Brain microvascular endothelial cell (primary cell): ENCODE measurements around the gene SPP1.
A peak's percentile ranks its signal among the peaks of the same experiment; 100 is the strongest.

ENCODE experiments used
- DNase-seq: peaks from one replicate; pipeline ENCODE4 v3.0.0-alpha.2; 2020
- H3K27ac ChIP-seq: fragments of 250-450 bp; sonication (Bioruptor Pico); 2 replicates; pipeline ENCODE4 v1.5.1; 2020; ENCODE audit warnings: mild to moderate bottlenecking, moderate library complexity
- H3K27me3 ChIP-seq: fragments of 250-450 bp; sonication (Bioruptor Pico); replicated peaks from 2 replicates; pipeline ENCODE4 v1.5.1; 2020; ENCODE audit warnings: mild to moderate bottlenecking
- H3K36me3 ChIP-seq: fragments of 250-450 bp; sonication (Bioruptor Pico); replicated peaks from 2 replicates; pipeline ENCODE4 v1.5.1; 2020; ENCODE audit warnings: mild to moderate bottlenecking
- H3K4me3 ChIP-seq: 2 replicates; pipeline ENCODE4 v1.5.1; 2011; ENCODE audit warnings: low read depth, mild to moderate bottlenecking, control low read depth, low read length, moderate library complexity
- in situ Hi-C: cut with HindIII; loops from 2 replicates; pipeline ENCODE4 v1.10.0; 2017; ENCODE audit warnings: low sequenced_read_pairs, low pct_ligation_motif_present
- TF ChIP-seq, protein P1 (sequence below): IDR thresholded peaks from 2 replicates; pipeline ENCODE4 v1.5.1; 2011; ENCODE audit warnings: low read depth, mild to moderate bottlenecking, moderate library complexity, low read length, control low read depth, inconsistent platforms; ENCODE audit errors: missing control alignments

SPP1 gene

DNA sequence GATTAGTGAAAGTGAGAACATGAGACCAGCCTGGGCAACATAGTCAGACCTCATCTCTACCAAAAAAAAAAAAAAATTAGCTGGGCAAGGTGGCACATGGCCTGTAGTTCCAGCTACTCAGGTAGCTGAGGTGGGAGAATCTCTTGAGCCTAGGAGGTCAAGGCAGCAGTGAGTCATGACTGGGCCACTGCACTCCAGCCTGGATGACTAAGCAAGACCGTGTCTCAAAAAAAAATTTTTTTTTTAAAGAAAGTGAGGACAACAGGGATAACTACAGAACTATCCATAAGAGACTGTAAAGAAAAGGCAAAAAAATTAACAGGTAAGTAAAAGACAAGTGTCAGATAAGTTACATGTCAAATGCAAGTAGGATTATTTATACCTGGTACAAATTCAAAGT, 13.5 kb upstream of the SPP1 start:
- Histone ChIP-seq H3K36me3 (no peaks in the 10 kb centered on the region), H3K27me3 (no peaks in the 10 kb centered on the region), H3K4me3 (no peak overlapping the region), H3K27ac (no peak overlapping the region)
- in situ Hi-C loops = no loop called here
- peak; percentile 49 for DNase-seq
- TF ChIP-seq, protein P1, sequence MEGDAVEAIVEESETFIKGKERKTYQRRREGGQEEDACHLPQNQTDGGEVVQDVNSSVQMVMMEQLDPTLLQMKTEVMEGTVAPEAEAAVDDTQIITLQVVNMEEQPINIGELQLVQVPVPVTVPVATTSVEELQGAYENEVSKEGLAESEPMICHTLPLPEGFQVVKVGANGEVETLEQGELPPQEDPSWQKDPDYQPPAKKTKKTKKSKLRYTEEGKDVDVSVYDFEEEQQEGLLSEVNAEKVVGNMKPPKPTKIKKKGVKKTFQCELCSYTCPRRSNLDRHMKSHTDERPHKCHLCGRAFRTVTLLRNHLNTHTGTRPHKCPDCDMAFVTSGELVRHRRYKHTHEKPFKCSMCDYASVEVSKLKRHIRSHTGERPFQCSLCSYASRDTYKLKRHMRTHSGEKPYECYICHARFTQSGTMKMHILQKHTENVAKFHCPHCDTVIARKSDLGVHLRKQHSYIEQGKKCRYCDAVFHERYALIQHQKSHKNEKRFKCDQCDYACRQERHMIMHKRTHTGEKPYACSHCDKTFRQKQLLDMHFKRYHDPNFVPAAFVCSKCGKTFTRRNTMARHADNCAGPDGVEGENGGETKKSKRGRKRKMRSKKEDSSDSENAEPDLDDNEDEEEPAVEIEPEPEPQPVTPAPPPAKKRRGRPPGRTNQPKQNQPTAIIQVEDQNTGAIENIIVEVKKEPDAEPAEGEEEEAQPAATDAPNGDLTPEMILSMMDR = no peak

DNA sequence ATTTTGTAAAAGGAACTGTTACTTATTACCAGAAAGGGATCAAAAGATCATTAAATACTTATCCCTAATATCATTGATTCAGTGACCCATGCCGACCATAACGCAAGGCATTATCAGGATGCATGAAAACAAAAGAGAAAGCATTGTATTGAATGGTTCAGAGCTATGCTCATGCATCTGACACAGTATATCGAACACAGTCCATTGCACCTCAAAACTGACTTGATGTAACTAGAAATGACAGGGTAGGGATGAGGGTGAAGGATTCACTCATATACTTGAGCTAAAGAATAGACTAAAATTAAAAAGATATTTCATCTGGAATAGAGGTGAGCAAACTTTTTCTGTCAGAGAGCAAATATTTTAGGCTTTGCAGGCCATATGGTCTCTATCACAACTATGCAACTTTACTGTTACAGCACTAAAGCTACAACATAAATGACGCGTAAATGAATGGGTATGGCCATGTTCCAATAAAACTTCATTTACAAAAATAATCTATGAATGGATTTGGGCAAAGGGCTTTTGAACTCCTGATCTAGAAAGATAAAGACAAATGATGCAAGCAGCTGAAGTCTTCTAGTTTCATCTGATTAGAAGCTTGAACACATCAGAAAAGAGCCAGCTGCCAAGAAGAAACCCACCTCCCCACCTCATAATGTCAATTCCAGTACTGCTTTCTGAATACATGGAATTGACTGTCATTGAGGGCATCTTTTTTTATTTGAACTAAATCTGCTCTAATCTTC, 12.9 kb upstream of the SPP1 start:
- in situ Hi-C loops = no loop called here
- no peak overlapping the region for H3K27ac ChIP-seq
- H3K36me3 ChIP-seq = no peaks in the 10 kb centered on the region
- no peak overlapping the region for H3K4me3 ChIP-seq
- no peaks in the 10 kb centered on the region for H3K27me3 ChIP-seq
- DNase-seq = no peak
- TF ChIP-seq, protein P1 = no peak

DNA sequence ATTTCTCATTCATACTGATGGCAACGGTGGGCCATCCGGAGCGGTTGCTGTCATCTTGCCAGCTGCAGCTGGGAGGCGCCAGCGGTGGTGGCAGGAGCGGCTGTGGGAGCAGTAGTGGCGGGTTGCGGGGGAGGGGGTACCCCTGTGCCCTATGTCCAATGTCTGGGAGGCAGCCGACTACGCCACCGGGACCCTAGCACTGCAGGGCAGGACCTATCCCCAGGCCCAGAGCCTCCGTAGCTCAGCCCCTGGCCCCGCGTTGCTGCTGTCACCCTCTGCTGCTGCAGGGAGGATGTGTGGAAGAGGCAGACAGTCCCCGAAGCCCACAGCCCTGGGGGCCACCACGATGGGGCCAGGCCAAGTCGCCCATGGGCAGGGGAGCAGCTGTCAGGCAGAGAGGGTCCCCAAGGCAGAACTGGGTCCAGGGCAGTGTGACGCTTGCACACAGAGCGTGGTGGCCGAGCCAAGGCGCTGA, 10.0 kb upstream of the SPP1 start:
- Histone ChIP-seq H3K27ac (no peak overlapping the region), H3K27me3 (no peaks in the 10 kb centered on the region), H3K4me3 (no peak overlapping the region), H3K36me3 (no peaks in the 10 kb centered on the region)
- no peak for DNase-seq
- in situ Hi-C loops = no loop called here
- TF ChIP-seq, protein P1 = no peak

DNA sequence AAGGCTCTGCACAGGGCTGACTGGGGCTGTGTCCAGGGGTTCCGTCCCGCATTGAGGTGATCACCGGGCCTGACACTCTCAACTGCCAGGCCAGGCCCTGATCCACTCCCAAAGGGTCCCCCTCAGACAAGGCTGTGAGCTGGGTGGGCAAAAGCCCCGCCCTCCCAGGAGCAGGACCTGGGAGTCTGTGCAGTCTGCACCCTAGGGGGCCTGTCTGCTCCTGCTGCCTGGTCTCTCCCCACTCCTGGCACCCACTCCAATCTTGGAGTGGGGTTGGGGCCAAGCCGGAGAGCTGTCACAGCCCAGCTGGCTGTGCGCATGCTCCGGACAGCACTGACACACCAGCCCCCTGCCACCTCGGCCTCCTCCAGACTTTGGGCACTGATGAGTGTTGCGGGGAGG, 9.4 kb upstream of the SPP1 start:
- Histone ChIP-seq H3K36me3 (no peaks in the 10 kb centered on the region), H3K4me3 (no peak overlapping the region), H3K27me3 (no peaks in the 10 kb centered on the region), H3K27ac (no peak overlapping the region)
- in situ Hi-C loops = no loop called here
- TF ChIP-seq, protein P1 = no peak
- DNase-seq = no peak

DNA sequence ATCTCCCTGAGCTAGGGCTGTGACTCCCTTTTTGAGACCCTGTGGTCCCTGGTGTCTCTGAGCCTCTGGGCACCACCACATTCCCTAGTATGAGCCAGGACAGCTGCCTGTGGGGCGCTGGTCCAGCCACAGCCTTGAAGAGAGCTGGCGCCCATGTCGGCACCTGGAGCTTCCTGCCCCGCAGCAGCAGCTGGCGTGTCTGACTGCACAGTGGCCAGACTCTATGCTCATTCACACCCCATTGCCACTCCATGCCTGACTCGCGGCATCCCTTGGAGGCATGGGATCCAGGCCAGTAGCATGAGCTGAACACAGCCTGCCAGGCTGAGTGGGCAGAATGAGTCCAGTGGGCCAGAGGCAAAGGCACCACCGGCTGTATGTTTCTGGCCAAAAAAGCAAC, 8.3 kb upstream of the SPP1 start:
- H3K36me3 ChIP-seq = no peaks in the 10 kb centered on the region
- no peak overlapping the region for H3K4me3 ChIP-seq
- no peak overlapping the region for H3K27ac ChIP-seq
- no peak for DNase-seq
- in situ Hi-C loops = no loop called here
- H3K27me3 ChIP-seq = no peaks in the 10 kb centered on the region
- TF ChIP-seq, protein P1 = no peak

DNA sequence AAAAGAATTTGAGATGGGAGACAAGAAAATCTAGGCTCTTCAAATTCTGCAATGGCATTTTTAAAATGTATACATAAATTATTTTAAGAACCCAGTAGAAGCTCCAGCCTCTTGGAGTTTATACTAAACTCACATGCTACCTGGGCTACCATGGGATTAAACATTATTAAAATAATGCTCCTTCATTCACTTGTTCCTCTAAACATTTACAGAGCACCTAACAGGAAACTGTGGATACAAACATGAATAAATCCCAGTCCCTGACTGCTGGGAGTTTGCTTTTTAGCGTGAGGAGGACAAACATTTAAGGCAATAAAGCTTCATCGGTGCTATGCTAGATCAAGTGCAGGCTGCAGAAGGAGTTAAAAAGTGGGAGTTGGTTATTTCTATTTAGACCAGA, 5.4 kb upstream of the SPP1 start:
- Histone ChIP-seq H3K27me3 (no peaks in the 10 kb centered on the region), H3K27ac (no peak overlapping the region), H3K4me3 (no peak overlapping the region), H3K36me3 (no peaks in the 10 kb centered on the region)
- in situ Hi-C loops = loop anchor here (10.0 kb wide), 1 partner anchor 115 kb away; no protein-coding TSS in a partner anchor
- DNase-seq = no peak
- TF ChIP-seq, protein P1 = no peak
